Stimulated activated CD8-positive, alpha-beta memory T cell treated with anti-CD3 and anti-CD28 coated beads, Interleukin-7, amount 100 ng/mL, for 4 hours (primary cell): ENCODE results near the gene HNRNPLL.
"Not testable (repeated sequence)": the region's sequence is repeated elsewhere in the genome, so short reads cannot be mapped to it uniquely, and the experiment has no call there.

ENCODE experiments used
- DNase-seq, 2 donors: peaks; one replicate each; pipeline ENCODE4 v3.0.0-alpha.2; 2020; ENCODE audit warnings: low read depth in 2 of 2

The HNRNPLL gene

DNA sequence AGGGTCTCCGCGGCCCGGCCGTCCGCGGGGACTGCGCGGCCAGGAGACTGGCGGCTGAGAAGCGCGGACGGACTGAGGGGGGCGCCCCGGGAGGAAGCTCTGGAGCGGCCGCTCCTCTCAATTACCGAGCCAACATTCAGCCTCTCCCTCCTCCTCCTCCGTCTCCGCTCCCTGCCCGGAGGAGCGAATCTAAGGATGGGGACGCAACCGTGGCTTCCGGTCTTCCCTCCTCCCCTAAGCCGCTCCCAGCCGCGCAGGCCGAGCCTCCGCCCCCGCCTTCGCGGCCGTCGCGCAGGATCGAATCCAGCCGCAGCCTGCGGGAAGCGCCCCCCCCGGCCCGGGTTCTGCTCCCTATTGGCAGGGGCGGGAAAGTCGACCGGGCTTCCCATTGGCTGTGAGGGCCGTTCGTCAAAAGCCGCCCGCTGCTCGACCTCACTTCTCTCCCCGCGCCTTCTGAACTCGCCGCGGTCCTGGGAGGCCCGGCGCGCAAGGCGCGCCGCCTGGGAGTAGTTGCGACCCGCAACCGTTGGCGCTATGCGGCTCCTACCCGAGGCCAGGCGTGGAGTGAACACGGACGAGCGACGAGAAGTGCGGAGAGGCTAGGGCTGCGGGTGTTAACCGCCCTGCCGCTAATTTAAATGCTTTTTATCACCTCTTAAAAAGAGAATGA lies at the start of gene HNRNPLL:
Gene HNRNPLL (minus strand): TSS at position 197 of the 670 bp plus-strand sequence. CDS start 302 bp downstream, outside the sequence.
- peak; percentile 85 to 90 for DNase-seq

DNA sequence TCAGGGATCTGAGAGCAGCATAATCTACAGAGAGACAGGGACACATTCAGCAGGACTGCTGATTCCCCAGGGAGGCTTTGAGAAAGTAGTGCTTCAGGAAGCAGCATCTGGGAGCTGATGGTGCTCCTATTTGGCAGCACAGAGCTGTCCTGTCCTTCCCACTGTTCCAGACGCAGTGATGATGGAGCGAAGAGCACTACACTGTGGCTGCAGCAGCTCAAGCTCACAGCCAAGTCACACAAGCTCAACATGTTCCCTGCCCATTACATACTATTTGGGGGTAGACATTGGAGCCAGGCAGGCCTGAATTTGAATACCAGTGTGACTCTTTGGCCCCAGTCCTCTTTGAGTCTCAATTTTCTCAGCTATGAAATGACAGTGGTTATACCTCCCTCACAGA lies 48.0 kb upstream of the HNRNPLL start:
- DNase-seq: no peak

DNA sequence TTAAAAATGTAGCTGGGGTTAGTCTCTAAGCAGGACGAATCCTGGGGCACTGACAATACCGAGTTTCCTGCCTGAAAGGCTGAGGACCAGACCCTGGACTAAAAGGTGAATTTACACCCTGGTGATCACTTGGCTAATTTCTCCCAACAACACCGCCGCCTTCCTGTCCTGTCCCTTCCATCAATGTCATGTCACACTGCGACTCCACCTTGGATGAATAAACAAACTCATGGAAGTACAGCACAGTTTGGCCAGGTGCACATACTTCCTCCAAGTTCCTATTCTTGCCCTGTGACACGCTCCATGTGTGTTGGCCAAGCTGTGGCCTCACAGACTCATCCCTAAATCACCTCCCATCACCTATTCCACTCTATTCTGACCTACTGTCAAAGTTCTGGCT lies 47.3 kb upstream of the HNRNPLL start:
- DNase-seq: no peak

DNA sequence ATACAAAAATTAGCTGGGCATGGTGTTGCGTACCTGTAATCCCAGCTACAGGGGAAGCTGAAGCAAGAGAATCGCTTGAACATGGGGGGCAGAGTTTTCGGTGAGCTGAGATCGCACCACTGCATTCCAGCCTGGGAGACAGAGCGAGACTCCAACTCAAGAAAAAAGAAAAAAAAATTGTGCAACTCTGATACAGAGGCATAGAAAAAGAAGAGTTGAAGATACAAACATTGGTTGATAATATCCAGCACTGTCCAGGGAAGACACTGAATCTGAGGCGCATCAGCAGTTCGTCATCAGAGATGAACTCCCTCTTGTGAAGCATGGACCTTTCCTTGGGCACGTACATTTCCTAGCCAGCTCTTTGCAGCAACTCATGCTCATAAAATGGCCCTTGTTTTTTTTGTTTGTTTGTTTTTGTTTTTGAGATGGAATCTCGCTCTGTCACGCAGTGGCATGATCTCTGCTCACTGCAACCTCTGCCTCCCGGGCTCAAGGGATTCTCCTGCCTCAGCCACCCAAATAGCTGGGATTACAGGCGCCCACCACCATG lies 46.5 kb upstream of the HNRNPLL start:
- no peak for DNase-seq

DNA sequence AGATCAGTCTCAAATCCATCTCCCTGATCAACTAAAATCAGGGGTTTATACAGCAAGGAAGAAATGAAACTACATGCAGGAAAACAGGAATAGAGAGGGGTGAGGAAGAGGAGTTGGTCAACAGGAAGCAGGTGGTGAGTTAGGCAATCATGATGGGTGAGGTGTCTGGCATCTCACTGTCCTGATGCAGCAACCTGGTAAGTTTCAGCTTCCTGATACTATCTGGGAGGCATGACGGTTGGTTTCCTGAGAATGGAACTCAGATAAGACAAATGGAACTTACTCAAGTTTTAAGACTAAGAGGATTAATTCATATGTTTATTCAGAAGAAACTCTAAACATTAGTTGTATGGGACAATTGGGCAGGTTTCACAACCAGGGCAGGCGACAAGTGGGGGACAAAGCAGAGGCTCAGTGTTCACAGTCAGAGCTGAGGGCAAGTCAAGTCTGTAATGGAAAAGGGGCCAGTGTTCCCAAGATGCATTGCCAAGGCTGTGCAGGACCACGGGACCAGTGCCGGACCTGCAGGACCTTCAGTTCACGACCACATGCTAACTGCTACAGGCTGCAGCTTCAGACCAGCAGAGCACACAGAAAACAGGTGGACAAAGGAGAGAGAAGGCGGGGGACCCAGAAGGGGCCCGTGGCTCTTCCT lies 45.5 kb upstream of the HNRNPLL start:
- DNase-seq: no peak

DNA sequence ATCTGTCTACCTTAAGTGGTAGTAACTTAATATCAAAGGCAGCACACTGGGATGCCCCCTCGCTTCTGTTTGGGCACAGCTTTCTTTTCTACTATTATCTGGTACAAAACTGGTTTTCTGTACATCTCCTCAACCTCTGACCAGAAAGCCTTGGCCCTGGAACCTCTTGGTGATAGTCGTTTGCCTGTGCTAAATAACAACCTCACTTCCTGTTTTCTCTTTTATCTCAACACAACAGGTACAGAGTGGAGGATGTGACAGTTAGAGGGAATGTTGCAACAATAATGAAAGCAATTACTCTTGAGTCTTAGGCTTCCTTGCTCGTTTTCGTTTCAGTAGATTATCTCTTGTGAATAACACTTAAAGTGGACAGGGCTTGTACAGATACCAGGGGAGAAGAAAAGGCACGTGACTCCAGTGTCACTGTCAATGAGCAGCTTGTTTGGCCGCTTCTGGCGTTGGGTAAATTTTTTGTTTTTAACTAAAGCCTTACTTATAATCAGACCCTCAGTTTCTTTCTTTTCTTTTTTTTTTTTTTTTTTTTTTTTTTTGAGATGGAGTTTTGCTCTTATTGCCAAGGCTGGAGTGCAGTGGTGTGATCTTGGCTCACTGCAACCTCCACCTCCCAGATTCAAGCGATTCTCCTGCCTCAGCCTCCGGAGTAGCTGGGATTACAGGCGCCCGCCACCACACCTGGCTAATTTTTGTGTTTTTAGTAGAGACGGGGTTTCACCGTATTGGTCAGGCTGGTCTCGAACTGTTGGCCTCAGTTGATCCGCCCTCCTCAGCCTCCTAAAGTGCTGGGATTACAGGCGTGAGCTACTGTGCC lies 41.2 kb upstream of the HNRNPLL start:
- not testable (repeated sequence) for DNase-seq

DNA sequence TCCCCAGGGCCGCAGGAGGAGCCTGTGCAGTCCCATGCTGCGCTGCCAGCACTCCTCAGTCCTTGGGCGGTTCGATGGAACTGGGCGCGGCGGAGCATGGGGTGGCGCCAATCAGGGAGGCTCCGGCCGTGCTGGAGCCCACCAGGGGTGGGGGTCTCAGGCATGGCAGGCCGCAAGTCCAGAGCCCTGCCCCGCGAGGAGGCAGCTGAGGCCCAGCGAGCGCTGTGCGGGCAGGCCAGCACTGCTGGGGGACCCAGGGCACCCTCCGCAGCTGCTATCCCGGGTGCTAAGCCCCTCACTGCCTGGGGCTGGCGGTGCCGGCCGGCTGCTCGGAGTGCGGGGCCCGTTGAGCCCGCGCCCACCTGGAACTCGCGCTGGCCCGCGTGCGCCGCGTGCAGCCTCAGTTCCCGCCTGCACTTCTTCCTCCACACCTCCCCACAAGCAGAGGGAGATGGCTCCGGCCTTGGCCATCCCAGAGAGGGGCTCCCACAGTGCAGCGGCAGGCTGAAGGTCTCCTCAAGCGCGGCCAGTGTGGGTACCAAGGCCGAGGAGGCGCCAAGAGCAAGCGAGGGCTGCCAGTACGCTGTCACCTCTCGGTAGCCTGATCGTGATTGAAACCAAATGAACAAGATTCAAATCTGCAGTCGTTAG lies 40.4 kb upstream of the HNRNPLL start:
- no peak for DNase-seq

DNA sequence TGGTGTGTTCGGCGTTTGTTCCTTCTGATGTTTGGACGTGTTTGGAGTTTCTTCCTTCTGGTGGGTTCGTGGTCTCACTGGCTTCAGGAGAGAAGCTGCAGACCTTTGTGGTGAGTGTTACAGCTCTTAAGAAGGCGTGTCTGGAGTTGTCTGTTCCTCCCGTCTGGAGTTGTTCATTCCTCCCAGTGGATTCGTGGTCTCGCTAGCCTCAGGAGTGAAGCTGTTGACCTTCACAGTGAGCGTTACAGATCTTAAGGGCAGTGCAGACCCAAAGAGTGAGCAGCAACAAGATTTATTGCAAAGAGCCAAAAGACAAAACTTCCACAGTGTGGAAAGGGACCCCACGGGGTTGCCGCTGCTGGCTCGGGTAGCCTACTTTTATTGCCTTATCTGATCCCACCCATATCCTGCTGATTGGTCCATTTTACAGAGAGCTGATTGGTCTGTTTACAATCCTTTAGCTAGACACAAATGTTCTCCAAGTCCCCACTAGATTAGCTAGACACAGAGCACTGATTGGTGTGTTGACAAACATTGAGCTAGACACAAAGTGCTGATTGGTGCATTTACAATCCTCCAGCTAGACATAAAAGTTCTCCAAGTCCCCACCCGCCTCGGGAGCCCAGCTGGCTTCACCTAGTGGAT lies 39.8 kb upstream of the HNRNPLL start:
- DNase-seq: not testable (repeated sequence)

DNA sequence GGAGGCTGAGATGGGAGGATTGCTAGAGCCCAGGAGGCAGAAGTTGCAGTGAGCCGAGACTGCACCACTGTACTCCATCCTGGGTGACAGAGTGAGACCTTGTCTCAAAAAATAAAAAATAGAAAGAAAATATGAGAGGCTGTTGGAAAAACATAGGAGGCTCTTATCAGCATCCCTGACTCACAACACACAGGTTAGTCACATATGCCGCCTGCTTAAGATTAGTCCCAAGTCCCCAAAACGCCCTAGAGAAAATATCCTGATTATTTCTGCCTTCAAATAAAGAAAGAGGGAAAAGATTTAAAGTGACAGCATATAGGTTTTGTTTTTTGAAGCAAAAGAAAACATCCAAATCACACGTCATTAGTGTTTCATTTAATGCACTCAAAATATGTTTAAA lies 33.3 kb upstream of the HNRNPLL start:
- no peak for DNase-seq

DNA sequence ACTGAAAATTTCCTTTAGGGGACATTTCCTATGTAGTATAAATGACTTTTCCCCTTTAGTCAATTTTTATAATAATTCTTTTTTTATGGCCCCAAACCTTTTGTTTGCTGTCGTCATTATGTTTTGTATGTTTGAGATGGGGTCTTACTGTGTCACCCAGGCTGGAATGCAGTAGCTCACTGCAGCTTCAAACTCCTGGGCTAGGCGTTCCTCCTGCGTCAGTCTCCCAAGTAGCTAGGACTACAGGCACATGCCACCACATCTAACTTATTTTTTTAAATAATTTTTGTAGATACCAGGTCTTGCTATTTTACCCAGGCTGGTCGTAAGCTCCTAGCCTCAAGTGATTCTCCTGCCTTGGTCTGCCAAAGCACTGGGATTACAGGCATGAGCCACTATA lies 32.4 kb upstream of the HNRNPLL start:
- no peak for DNase-seq

DNA sequence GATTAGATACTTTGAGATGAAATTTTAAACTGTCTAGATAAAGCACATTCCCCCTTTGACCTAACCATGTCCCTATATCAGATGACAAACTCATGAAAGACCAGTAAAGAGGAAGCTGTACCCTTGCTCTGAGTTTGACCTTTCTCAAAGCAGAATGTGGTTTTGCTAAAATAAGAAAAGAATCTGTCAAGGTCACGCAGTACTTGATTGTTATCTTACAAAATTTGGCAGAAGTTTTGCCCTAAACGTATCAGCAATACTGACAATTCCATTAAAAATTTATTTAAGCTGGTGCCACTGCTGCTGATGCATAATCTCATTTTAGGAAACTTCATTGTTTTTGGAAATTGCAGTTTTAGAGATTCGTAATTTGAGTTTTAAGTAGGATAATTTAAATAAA lies 32.0 kb upstream of the HNRNPLL start:
- no peak for DNase-seq

DNA sequence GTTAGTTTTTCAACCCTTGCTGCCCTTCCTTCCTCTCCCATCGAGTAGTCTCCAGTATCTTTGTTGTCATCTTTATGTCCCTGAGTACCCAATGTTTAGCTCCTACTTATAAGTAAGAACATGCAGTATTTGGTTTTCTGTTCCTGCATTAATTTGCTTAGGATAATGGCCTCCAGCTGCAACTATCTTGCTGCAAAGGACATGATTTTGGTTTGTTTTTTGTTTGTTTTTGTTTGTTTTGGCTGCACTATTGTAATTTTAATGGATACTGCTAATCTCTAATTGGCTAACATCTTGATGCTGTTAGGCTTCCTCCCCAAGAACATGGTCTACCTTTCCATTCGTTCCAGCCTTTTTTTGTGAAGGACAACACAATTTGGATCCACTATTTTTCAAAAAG lies 31.2 kb upstream of the HNRNPLL start:
- no peak for DNase-seq

DNA sequence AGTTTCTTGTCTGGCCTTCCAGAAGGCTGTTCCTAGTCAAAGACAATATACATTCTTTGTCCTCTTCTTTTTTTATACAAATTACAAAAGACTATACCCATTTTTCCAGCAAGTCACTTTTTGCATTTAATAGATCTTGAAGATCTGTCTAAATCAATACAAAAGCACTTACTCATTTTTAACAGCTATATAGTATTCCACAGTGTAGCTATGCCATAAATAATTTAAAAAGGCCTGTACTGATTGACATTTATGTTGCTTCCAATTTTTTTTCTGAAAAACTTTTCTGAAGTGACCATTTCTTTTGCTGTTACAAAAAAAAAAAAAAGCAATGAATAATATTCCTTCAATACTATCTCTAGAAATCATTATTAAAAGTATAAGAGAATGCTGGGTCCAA lies 30.3 kb upstream of the HNRNPLL start:
- DNase-seq: no peak

DNA sequence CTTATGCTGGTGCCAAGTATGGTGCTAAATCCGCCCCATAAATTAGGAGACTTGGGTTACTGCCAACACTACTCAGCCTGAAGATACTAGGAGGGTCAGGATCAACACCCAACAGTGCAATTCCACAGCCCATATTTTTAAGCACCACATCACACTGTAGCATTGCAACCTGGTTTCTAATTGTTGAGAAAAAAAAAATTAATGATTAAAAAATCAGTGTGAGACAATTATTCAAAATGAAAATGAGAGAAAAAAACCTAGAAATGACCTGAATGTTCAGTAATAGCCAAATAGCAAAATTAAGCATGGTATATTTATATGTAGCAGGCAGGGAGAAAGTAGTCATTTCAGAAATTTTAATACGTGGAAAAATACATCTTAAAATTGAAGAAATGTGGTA lies 29.2 kb upstream of the HNRNPLL start:
- no peak for DNase-seq

DNA sequence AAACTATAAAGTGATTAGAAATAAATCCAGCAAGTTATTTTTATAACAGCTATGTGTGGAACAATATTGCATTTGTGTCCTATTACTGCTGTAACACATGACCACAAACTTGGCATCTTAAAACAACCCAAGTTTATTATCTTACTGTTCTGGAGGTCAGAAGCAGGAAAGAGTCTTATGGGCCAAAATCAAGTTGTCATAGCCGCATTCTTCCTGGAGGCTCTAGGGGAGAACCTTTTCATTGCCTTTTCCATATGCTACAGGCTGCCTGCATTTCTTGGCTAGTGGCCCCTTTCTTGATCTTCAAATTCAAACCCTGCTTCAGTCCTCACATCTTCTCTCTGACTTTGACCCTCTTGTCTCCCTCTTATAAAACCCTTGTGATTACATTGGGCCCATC lies 27.0 kb upstream of the HNRNPLL start:
- DNase-seq: no peak

DNA sequence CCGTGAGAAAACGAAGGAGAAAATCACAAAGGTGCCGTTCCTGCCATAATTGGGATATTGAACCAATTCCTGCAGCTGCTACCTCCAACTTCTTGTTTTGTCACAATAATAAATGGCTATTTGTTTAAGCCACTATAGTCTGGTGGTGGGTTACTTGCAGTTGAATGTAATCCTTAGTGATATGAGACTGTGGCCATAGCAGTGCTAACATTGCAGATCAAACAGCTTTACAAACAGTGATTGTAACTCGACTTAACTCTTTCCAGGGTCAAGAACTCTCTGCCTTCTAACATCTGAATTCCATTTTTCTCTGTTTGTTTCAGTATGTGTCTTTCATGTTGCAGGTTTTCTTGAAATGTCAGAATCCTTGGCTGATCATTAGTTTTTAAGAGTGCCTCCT lies 24.7 kb upstream of the HNRNPLL start:
- no peak for DNase-seq

DNA sequence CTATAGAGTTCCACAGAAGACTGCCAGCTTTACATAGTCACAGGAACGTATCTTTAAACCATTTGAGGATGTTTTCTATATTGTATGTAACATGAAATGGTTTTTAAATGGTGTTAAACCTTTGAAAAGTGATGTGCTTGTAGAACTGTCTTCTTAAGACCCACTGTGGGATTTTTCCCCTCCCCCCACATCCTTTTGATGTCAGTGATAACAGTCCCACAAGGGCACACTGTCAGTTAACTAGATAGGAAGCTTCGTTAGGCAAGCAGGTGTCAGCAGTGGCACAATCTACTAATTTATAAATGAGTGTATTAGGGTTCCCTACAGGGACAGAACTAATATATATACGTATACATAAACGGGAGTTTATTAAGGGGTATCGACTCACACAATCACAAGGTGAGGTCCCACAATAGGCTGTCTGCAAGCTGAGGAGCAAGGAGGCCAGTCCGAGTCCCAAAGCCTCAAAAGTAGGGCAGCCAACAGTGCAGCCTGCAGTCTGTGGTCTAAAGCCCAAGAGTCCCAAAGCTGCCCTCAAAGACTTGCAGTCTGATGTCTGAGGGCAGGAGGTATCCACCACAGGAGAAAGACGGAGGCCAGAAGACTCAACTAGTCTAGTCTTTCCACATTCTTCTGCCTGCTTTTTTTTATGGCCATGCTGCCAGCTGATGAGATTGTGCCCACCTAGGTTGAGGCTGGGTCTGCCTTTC lies 23.8 kb upstream of the HNRNPLL start:
- DNase-seq: no peak

DNA sequence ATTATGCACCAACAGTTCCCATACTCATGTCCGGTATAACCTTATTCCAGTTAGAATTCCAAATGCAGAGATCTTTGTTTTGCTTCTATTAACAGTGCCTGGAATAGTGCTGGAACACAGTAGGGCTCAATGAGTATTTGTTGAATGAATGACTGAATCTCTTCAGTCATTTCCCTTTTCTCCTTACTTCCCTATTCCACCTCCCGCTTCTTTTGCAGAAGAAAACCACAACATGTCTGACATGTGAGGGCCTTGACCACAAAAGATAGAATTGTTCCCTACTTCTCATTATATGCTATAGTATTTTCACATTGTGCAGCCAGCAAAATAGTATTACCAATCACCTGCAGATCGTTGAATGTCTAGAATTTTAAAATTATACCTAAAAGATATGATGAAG lies 19.5 kb upstream of the HNRNPLL start:
- DNase-seq: no peak

DNA sequence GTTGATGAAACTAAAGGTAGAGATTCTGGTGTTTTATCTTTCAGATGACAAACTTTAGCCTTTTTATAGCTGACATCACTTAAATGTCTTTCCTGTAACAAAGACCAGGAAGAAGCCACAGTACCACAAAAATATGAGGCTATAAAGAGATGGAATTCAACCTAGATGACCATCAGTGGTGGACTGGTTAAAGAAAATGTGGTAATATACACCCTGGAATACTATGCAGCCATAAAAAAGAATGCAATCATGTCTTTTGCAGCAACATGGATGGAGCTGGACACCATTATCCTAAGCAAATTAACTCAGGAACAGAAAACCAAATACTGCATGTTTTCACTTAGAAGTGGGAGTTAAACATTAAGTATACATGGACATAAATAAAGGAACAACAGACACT lies 18.3 kb upstream of the HNRNPLL start:
- DNase-seq: no peak

DNA sequence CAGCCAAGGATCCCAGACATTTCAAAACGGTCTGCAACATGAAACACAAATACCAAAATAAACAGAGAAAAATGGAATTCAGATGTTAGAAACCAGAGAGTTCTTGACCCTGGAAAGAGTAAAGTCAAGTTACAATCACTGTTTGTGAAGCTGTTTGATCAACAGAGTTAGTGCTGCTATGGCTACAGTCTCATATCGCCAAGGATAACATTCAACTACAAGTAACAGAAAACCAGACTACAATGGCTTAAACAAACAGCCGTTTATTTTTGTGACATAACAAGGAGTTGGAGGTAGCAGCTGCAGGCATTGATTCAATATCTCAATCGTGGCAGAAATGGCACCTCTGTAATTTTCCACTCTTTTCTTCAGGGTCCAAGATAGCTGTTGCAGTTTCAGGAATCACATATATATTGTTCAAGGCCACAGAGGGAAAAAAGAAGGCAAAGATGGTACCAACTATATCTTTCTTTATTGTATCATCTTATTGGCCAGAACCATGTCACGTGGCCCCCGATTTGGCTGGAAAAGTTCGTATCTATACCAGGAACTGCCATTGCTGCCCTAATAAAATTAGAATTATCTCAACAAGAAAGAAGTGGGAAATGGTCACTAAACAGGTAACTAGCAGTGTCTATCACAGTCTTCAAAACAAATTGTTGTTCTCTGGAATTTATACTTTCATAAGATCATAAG lies 17.7 kb upstream of the HNRNPLL start:
- DNase-seq: no peak
